OCI-LY7 (cell line): ENCODE results near the gene TPRG1. TPM values are rescaled to one million over a fixed set of nuclear protein-coding genes. Genes with fewer than 3 reads are reported as not detected.

Experiments used
- BruUV-seq: library from RNA; stranded (reverse); fragments of 400-500 nt; replicated peaks from 2 replicates; lab custom pipeline; 2021; lab: Mats Ljungman, UMichigan
- CTCF ChIA-PET: fragments of 300-600 bp; sonication (Branson Sonifier 250); formaldehyde crosslinking; loops from one replicate; lab custom pipeline; 2022; ENCODE audit warnings: antibody characterized with exemption; ENCODE audit not compliant: unreplicated experiment; lab: Charles Lee
- POLR2A ChIA-PET: fragments of 300-600 bp; sonication (Branson Sonifier 250); formaldehyde crosslinking; loops from one replicate; lab custom pipeline; 2022; ENCODE audit warnings: antibody characterized with exemption; lab: Charles Lee
- DNase-seq: peaks from one replicate; pipeline ENCODE4 v3.0.0-alpha.2; 2015; ENCODE audit warnings: low spot score
- H2AFZ ChIP-seq: fragments of 200-600 bp; sonication (generic), shearing (Covaris generic); 2 replicates; pipeline ENCODE4 v1.6.1; 2014; ENCODE audit warnings: mild to moderate bottlenecking, antibody characterized with exemption, low read length, moderate library complexity
- H3K27ac ChIP-seq: fragments of 200-600 bp; sonication (generic); 2 replicates; pipeline ENCODE4 v1.5.1; 2014; ENCODE audit warnings: mixed run types, low read depth, mild to moderate bottlenecking, moderate library complexity, low read length, inconsistent platforms; ENCODE audit not compliant: poor library complexity, severe bottlenecking
- H3K36me3 ChIP-seq: fragments of 200-600 bp; sonication (generic); 2 replicates; pipeline ENCODE4 v1.6.1; 2014; ENCODE audit warnings: mild to moderate bottlenecking, antibody characterized with exemption, low read length, moderate library complexity, mixed read lengths; ENCODE audit not compliant: insufficient read depth
- H3K4me1 ChIP-seq: fragments of 200-600 bp; sonication (generic); 2 replicates; pipeline ENCODE4 v1.5.1; 2014; ENCODE audit warnings: mild to moderate bottlenecking, low read length; ENCODE audit not compliant: insufficient read depth, poor library complexity, severe bottlenecking
- H3K4me2 ChIP-seq: fragments of 200-600 bp; sonication (generic); 2 replicates; pipeline ENCODE4 v1.6.1; 2014; ENCODE audit warnings: mild to moderate bottlenecking, low read length
- H3K4me3 ChIP-seq: fragments of 200-600 bp; sonication (generic); 2 replicates; pipeline ENCODE4 v1.5.1; 2014; ENCODE audit warnings: mild to moderate bottlenecking, low read depth, low read length; ENCODE audit not compliant: poor library complexity, severe bottlenecking
- H3K79me2 ChIP-seq: fragments of 200-600 bp; sonication (generic); 2 replicates; pipeline ENCODE4 v1.6.1; 2016; ENCODE audit warnings: low read depth, mild to moderate bottlenecking, low read length, moderate library complexity, mixed read lengths; ENCODE audit not compliant: insufficient read depth
- H3K9me2 ChIP-seq: fragments of 200-600 bp; sonication (generic); 2 replicates; pipeline ENCODE4 v1.6.1; 2016; ENCODE audit warnings: mild to moderate bottlenecking, low read length, mixed read lengths; ENCODE audit not compliant: insufficient read depth
- H3K9me3 ChIP-seq: fragments of 200-600 bp; sonication (generic); 2 replicates; pipeline ENCODE4 v1.6.1; 2014; ENCODE audit warnings: mild to moderate bottlenecking, mixed run types, low read length, mixed read lengths
- H4K20me1 ChIP-seq: fragments of 200-600 bp; sonication (generic); 2 replicates; pipeline ENCODE4 v1.6.1; 2014; ENCODE audit warnings: mild to moderate bottlenecking, antibody characterized with exemption, low read length, moderate library complexity, mixed read lengths; ENCODE audit not compliant: insufficient read depth
- CTCF ChIP-seq: fragments of 200-600 bp; sonication (generic); conservative IDR thresholded peaks from 2 replicates; pipeline ENCODE4 v1.5.1; 2014; ENCODE audit warnings: mild to moderate bottlenecking, antibody characterized with exemption, low read length, moderate library complexity, mixed read lengths
- EZH2phosphoT487 ChIP-seq: fragments of 200-600 bp; sonication (generic); IDR thresholded peaks from 2 replicates; pipeline ENCODE4 v1.6.1; 2018; ENCODE audit warnings: low read depth, borderline replicate concordance, mild to moderate bottlenecking, mixed run types, antibody characterized with exemption, low read length, moderate library complexity, mixed read lengths
- intact Hi-C: fragments of 100-400 bp; cut with micrococcal nuclease; formaldehyde crosslinking; loops from one replicate; pipeline ENCODE4 v1.10.0; 2022; ENCODE audit not compliant: unreplicated experiment
- total RNA-seq, 2 experiments: library from RNA; depleted of rRNA in 1 of 2; stranded (reverse); fragments of >200 nt in 1 of 2; shearing (Covaris generic) in 1 of 2; gene quantifications; 2 replicates each; pipeline ENCODE4 v1.2.3, GENCODE V29; 2014 to 2022

The TPRG1 gene
- total RNA-seq, 2 experiments from 2014 or later: 0.92 TPM; not detected in 1

DNA sequence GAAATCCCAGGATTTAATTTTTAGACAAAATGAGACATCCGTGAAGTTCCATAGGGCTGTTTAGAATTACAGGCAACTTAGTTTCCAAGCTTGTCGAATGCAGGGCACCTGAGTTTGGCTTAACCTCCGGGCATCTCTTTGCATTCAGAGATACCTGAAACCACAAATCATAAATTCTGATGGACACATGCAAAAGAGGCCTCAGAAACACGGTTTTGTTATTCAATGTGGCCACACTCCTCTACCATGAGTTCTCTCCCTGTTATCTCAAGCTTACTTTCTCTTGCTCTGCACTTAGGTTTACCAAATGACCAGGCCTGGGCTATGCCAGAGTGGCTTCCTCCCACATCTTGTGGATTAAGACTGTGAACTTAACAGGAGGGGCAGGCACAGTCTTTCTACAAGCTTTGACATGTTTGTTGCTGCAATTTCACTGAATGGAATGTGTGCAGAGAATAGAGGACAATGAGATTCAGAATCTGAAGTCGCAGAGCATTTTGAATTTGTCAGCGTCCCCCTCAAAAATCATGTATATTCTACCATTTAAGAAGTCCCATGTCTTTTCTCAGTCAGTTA is 137.7 kb downstream of the TPRG1 start:
- POLR2A ChIA-PET: interaction anchor here (0.6 to 2.0 kb wide), 7 partner anchors 8 to 223 kb away, joined by 3 to 6 read pairs (median 4); no protein-coding TSS in a partner anchor
- no peak overlapping the region for H3K4me3 ChIP-seq

DNA sequence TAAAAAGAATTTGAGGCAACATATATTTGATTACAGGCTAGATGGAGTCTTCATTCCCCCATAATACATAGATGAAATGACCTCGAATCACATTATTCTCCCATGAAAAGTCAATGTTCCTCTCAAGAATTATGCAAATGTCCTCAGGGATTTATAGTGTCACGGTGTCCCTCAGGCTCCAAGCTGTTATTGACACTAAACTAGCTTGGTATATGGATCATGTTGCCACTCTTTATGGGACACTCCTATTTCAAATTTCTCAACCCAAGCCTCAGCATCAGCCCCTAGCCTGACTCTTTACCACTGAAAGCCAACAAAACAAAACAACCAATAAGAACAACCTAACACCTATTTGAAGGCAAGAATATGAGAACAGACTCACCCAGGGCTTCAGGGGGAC is 139.8 kb downstream of the TPRG1 start:
- H3K9me2 ChIP-seq: no peaks in the 10 kb centered on the region
- H3K4me3 ChIP-seq: no peak overlapping the region
- intact Hi-C loops: no loop called here
- H3K4me1 ChIP-seq: no peaks in the 10 kb centered on the region
- H3K36me3 ChIP-seq: no peaks in the 10 kb centered on the region
- ChIA-PET CTCF (no interaction called here), POLR2A (interaction anchor here (1.3 kb wide), 1 partner anchor 9 kb away, joined by 3 read pairs; no protein-coding TSS in a partner anchor)
- no peak overlapping the region for H3K27ac ChIP-seq
- no peak overlapping the region for H3K4me2 ChIP-seq
- no TSS peak for BruUV-seq
- H4K20me1 ChIP-seq: no peaks in the 10 kb centered on the region
- DNase-seq: no peak
- TF ChIP-seq CTCF: no peak
- TF ChIP-seq EZH2phosphoT487: no peak
- H2AFZ ChIP-seq: no peak overlapping the region
- H3K79me2 ChIP-seq: no peaks in the 10 kb centered on the region
- no peaks in the 10 kb centered on the region for H3K9me3 ChIP-seq

More for the DNA sequence above, 137.7 kb downstream of the TPRG1 start:
- no peaks in the 10 kb centered on the region for H3K9me3 ChIP-seq
- H3K27ac ChIP-seq: no peak overlapping the region
- no peak overlapping the region for H3K4me2 ChIP-seq
- CTCF ChIA-PET: no interaction called here
- no peaks in the 10 kb centered on the region for H3K36me3 ChIP-seq
- H2AFZ ChIP-seq: no peak overlapping the region
- H3K4me1 ChIP-seq: no peaks in the 10 kb centered on the region
- no peaks in the 10 kb centered on the region for H3K79me2 ChIP-seq
- H3K9me2 ChIP-seq: no peaks in the 10 kb centered on the region
- no TSS peak for BruUV-seq
- intact Hi-C loops: no loop called here
- DNase-seq: no peak
- TF ChIP-seq EZH2phosphoT487: no peak
- TF ChIP-seq CTCF: no peak
- H4K20me1 ChIP-seq: no peaks in the 10 kb centered on the region

DNA sequence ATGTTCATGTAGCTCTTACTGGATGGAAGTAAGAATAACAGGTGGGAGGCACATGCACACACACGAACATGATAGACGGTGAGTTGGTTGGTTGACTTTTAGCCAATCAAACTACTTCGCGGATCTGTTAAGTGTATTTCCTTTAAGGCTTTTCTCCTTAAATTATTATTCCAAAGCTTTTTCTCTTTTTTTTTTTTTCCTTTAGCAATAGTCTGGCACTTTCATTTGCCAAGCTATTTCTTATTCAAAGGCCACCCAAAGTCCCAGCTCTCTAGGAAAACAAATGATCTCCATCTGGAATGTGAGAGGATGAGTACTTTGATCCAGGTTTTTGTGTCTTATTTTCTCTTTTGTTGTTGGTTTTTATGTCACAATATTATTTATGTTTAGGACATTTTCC is 141.1 kb downstream of the TPRG1 start:
- Histone ChIP-seq H3K4me2 (no peak overlapping the region), H3K9me3 (no peaks in the 10 kb centered on the region), H3K4me1 (no peaks in the 10 kb centered on the region), H3K27ac (no peak overlapping the region), H4K20me1 (no peaks in the 10 kb centered on the region), H3K9me2 (no peaks in the 10 kb centered on the region), H2AFZ (no peak overlapping the region), H3K36me3 (no peaks in the 10 kb centered on the region), H3K4me3 (no peak overlapping the region), H3K79me2 (no peaks in the 10 kb centered on the region)
- POLR2A ChIA-PET: interaction anchor here (0.7 to 1.3 kb wide), 3 partner anchors 8 to 42 kb away, joined by 3 read pairs; no protein-coding TSS in a partner anchor
- TF ChIP-seq EZH2phosphoT487 (no peak), CTCF (no peak)
- no peak for DNase-seq
- BruUV-seq: no TSS peak
- CTCF ChIA-PET: no interaction called here
- intact Hi-C loops: no loop called here
